Measurements from ENCODE around the gene BUD13.

DNA sequence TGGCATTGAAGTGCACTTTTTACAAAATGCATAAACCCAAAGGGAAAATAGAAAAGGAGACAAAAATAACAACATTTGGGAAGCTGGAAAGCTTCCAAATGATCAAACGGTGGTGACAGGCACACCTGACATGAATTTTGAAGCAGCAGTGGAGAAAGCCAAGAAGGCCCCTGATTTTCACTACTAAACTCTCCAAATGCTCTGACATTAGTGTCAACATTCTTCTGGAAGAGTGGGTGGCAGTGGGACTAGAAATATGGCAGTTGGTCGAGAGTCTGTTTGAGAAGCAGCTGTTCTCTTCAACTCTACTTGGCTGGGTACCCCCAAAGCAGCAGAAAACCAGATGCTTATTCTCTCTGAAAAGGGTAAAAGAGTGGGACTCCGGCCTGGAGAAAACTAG, 31.2 kb upstream of the BUD13 start:
- TF ChIP-seq, protein P1, sequence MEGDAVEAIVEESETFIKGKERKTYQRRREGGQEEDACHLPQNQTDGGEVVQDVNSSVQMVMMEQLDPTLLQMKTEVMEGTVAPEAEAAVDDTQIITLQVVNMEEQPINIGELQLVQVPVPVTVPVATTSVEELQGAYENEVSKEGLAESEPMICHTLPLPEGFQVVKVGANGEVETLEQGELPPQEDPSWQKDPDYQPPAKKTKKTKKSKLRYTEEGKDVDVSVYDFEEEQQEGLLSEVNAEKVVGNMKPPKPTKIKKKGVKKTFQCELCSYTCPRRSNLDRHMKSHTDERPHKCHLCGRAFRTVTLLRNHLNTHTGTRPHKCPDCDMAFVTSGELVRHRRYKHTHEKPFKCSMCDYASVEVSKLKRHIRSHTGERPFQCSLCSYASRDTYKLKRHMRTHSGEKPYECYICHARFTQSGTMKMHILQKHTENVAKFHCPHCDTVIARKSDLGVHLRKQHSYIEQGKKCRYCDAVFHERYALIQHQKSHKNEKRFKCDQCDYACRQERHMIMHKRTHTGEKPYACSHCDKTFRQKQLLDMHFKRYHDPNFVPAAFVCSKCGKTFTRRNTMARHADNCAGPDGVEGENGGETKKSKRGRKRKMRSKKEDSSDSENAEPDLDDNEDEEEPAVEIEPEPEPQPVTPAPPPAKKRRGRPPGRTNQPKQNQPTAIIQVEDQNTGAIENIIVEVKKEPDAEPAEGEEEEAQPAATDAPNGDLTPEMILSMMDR (IDR thresholded peaks at IDR 0.05) = no peak
- no peak for TF ChIP-seq POLR2A (IDR thresholded peaks at IDR 0.05)

All from Peyer's patch (tissue), 4 donors.